ENCODE data around the gene FMO3.

DNA sequence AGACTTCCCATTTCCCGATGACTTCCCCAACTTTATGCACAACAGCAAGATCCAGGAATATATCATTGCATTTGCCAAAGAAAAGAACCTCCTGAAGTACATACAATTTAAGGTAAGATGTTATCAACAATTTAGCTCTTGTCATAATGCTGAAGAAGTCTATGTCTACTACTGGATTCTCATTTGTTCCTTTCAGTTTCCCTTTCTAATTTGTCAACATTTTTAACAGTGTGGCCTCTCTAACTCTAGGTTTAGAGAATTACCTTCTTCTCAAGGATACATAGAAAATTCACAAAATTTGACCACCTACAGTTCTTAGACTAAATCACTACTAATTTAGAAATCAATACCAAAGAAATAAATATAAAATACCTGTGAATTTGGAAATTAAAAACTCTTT lies 13.2 kb downstream of the FMO3 start:
- TF ChIP-seq, protein P1, sequence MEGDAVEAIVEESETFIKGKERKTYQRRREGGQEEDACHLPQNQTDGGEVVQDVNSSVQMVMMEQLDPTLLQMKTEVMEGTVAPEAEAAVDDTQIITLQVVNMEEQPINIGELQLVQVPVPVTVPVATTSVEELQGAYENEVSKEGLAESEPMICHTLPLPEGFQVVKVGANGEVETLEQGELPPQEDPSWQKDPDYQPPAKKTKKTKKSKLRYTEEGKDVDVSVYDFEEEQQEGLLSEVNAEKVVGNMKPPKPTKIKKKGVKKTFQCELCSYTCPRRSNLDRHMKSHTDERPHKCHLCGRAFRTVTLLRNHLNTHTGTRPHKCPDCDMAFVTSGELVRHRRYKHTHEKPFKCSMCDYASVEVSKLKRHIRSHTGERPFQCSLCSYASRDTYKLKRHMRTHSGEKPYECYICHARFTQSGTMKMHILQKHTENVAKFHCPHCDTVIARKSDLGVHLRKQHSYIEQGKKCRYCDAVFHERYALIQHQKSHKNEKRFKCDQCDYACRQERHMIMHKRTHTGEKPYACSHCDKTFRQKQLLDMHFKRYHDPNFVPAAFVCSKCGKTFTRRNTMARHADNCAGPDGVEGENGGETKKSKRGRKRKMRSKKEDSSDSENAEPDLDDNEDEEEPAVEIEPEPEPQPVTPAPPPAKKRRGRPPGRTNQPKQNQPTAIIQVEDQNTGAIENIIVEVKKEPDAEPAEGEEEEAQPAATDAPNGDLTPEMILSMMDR (IDR thresholded peaks at IDR 0.05), result no peak
- TF ChIP-seq POLR2AphosphoS5 (IDR thresholded peaks at IDR 0.05) (no peak), POLR2A (IDR thresholded peaks at IDR 0.05) (no peak), EP300 (IDR thresholded peaks at IDR 0.05) (no peak)
